Astrocyte of the hippocampus (primary cell): ENCODE measurements around the gene TMEM245.

Source experiments
- DNase-seq: peaks from one replicate; pipeline ENCODE4 v3.0.0; 2011; ENCODE audit warnings: low read depth, low spot score

Gene TMEM245

DNA sequence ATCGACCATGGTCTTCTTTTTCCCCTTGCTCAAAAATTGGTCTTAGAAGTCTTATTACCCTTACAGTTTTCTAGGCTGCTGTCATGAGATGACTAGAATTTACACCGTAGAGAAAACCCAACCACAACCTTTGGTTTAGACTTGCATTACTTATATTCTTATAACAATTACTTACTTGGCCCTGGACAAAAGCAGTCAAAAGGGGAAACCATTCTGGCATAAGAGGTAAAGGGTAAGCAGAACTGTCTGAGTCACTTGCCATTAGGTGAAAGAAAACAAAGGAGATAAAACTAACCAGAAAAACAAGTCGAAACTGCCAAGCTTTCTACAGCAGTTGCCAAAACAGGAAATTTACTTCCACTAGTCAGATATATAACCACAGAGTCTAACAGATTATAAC, 17.9 kb downstream of the TMEM245 start:
- peak; percentile 88 for DNase-seq

DNA sequence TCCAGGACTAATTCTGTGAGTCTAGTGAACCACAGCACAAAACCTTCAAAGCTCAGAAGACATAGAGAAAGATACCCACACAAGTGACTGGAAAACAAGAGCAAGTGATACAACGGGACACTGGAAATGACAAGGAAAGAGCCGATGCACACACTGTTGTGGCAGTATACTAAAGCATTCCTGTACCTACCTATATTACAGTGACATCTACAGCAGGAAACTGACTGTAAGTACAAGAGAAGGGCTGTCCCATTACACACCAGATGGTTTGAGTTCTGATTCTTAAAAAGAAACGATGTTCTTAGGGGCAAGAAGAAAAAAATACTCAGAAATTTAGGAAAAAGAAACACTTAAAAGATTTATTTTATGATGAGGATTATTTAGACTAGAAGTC, 18.5 kb downstream of the TMEM245 start:
- DNase-seq: no peak

DNA sequence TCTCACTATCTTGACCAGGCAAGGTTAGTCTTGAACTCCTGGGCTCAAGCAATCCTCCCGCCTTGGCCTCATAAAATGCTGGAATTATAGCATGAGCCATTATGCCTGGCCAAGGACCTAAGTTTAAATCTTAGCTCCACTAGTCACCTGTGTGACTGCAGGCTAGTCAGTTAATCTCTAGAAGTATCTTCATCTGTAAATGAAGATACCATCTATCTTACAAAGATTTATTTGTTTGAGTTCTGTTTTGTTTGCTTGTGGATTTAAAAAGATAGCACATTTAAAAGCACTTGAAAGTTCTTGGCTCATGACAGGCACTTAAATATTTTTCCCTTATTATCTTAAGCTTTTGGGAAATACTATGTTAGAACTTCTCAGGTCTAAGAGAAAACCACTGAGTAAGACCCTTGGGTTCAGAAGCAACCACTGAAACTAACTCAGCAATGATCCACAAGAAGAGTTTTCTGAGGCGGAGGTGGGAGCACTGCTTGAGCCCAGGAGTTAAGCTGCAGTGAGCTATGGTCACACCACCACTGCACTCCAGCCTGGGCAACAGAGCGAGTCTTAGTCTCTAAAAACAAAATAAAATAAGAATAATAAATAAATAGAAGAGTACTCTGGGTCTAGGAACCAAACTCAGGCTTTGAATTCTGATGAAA, 19.1 kb downstream of the TMEM245 start:
- DNase-seq: no peak

DNA sequence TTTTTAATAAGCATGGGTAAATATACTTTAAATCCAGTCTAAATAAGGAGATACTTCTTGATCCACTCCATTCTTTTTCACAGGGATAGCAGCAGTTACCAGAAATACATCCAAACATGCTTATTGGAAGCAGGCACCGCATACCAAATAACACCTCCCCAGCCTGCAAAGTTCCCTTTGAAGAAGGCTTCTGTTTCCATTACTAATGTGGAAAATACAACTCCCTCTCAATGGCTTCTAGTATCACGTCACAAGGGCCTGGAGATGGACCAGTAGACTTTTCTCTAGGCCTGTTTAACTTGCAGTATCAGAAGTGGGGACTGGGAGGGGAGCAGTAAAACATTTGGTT, 20.8 kb downstream of the TMEM245 start:
- peak; percentile 69 for DNase-seq

DNA sequence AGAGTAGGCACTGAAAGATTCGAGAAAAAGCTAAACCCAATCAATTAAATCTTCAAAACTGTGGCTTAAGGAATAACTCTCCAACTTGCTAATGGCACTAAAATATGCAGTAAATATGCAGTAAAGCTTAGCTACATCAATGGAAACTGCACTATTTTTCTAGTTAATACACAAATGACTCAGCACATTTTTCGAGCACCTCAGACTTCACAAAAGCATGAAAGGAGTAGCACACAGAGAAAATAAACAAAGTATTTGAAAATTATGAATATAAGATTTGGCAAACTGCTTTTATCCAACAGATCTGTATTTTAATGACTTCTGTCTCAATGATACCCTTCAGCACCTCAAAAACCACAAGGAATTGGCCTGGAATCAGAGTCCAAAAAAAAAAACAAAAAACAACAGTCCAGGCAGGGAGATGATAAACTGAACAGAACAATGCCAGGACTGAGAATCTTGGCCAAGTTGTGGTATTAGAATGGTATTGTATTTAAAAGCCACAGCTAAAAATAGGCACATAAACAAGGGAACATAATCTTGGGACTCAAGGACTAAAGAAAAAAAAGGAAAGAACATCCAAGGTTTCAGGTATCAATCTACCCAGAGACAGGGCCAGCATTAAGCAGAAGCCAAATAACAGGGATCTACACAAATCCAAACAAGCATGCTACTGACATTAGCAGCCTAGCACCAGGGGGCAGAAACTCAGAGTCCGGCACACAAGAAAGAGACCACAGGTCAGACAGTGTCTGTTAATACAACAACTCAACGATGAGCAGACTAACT, 21.4 kb downstream of the TMEM245 start:
- DNase-seq: peak; percentile 92

DNA sequence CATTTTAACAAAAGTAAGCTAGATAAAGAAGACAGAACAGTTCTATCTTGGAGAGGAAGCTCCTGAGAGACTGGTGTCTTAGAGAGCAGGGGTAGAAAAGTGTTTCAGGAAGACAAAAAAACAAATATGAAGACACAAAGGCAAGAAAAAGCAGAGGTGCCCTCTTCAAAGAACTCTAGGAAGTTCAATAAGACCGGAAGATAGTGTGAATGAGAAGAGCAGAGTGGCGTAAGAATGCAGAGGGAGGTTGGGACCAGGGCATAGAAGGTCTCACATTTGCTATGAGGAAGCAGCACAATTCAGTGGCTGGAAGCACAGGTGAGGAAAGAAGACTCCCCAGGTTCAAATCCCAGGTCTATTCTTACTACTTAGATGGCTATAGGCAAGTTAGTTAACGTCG, 22.6 kb downstream of the TMEM245 start:
- no peak for DNase-seq

DNA sequence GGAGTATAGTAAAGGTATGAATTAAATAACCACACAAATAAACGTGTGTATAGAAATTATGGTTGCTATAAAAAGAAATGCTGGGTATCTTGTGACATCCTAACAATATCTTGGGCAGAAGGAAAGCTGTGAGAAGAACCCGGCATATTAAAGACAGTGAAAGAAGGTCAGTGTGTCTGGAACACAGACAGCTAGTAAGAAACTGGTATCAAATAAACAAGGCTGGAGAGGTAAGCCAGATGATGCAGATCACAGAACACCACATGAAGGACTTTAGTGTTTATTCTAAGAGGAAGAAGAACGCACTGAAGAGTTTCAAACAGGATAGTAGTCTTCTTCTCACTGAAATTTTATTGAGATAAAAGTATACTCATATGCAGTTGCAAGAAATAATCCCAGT, 24.4 kb downstream of the TMEM245 start:
- DNase-seq: no peak

DNA sequence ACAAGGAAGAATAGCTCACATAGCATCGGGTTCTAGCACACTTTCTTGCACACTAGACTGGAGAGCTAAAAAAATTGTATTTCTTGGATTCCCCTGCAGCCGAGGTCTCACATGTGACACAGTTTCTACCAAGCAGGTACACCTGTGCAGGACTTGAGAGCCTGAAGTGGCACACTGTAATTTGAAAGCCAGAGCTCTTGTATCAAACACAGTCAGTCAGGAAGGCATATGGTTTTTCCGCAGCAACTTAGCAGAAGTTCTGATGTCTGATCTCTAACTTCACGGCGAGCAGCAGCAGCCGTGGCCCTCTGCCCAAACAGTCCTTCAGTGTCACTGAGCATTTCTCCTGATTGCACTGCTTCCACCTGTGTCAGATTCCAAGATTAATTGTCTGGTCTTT, 25.5 kb downstream of the TMEM245 start:
- no peak for DNase-seq

DNA sequence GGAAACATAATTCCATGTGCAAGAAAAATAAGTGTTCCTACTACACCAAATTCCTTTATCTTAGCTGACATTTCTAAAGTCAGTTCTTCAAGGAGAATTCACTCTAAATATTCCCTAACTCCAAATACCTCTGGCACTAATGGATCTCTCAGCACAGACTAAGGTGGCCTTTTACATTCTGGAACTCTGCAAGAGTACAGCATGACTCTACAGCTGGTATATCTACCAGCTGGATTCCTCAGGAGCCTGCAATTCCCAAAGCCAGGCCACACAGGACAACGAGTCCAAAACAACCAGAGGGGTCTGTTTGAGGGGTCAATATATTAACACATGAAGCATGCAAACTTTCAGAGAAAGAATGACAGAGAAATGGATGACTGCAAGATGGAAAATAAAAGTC, 27.2 kb downstream of the TMEM245 start:
- no peak for DNase-seq

DNA sequence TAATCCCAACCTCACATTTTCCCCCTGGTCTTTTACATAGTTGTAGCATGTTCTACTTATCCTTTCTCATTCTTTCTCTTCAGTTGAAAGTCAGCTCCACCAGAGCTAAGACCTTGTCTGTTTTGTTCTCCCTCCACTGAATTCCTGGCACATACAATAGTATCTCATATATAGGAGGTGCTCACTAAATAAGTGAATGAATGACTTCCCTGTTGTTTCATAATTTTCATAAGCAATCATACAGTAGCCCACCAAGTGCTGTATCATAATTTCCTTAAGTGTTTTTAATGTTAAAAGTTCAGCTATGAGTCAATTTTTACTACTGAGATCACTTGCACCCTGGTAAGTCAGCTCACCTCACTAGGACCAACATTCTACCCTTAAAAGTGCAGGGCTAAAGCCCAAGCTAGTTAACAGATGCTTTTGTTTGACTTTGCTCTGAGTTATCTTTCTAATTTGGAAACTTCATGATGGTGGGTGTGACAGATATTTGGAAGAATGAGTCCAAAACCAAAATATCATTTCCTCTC, 27.6 kb downstream of the TMEM245 start:
- no peak for DNase-seq

DNA sequence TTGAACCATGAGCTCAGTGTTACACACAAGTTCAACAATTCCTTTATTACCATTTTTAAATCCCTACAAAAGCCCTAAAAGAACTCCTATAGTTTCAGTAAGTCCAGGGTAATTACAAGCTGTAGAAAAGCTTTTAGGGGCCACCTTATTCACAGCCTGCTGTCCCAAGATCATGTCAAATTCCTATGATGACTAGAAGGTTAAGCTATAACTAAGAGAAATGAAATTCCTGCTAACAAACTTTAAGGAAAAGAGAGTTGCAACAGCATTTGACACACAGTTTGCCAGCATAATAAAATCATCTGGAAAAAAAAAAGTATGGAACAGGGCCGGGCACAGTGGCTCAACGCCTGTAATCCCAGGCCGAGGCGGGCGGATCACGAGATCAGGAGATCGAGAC, 31.5 kb downstream of the TMEM245 start:
- no peak for DNase-seq

DNA sequence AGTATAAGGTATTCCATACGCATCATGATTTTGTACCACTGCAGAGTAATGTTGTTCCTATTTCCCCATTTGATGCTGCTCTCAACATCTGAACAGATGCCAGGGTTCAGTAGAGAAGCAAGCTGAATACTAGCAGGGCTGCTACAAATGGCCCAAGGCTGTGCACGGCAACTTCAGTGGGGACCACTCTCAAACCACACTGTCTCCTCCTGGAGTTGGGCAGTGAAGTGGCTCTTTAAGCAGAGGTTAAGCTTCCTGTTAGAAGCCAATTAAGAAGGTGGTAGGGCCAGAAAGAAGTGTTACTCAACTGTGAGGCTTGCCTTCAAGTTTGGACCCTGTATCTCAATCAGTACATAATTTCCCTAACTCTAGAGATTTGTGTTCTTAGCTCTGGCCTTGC, 32.0 kb downstream of the TMEM245 start:
- DNase-seq: no peak

DNA sequence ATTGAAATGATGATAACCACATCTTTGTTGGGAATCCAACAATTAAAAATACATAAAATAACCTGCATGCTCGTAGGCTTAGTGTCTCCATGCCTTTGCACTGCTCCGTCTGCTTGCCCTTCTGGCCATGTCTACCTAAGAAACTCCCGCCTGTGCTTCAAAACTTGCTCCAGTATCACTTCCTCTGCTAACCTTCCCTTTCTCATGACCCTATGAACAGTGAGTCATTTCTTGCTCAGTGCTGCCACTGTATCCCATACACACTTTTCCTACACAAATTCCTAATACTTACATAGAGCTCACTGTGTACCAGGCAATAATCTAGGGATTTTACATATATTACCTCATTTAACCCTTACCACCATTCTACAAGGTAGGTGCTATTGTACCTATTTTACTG, 33.5 kb downstream of the TMEM245 start:
- DNase-seq: no peak

DNA sequence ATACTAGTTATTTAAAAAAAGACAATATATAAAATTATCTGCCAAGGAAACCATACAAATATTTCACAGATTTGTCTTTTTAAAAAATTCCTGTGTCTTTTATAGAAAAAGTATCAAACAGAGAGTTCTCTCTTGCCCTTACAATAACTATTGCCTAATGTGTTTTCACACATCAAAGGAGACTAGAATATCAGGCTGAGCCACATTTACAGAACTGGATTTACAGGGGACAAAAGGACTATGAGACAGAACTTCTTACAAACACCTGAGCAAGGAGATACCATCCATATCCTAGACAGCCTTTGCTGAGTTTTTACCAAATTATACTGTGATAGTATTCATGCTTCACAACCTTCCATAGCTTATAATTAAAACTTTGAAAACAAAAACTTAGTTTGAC, 34.2 kb downstream of the TMEM245 start:
- DNase-seq: no peak

DNA sequence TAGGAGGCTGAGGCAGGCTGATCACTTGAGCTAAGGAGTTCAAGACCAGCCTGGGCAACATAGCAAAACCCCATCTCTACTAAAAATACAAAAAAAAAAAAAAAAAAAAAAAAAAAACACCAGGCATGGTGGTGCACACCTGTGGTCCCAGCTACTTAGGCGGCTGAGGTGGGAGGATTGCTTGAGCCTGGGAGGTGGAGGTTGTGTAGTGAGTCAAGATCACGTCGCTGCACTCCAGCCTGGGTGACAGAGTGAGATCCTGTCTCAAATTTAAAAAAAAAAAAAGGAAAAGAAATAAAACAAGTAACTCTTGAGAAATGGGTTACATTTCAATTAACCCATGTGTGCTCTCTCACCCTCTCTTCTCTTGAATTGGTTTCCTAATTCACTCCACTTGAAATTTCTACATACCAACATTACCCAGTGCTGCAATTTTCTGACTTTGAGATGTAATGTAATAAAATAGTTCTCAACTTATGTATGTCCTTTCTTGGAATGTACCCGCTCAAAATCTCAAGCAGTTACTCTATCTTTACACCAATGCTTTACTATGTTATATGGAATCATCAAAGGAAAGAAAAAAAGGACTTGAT, 35.8 kb downstream of the TMEM245 start:
- no peak for DNase-seq

DNA sequence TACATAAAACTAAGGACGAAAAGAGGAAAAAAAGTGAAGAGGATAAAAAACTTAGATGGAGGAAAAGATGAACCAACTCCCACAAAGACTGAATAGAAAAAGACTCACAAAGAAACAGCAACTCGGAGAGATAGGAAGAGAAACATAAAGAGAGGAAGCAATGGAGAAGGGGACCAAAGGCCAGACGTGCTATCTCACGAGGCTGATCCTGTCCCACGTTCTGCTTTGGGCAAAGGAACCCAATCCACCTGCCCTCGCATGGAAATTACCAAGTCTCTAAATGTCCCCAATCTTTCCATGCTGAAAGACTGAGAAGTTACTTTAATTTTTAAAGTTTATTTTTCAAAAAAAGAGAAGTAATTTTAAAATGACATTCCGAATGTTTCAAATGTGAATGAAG, 36.6 kb downstream of the TMEM245 start:
- no peak for DNase-seq

DNA sequence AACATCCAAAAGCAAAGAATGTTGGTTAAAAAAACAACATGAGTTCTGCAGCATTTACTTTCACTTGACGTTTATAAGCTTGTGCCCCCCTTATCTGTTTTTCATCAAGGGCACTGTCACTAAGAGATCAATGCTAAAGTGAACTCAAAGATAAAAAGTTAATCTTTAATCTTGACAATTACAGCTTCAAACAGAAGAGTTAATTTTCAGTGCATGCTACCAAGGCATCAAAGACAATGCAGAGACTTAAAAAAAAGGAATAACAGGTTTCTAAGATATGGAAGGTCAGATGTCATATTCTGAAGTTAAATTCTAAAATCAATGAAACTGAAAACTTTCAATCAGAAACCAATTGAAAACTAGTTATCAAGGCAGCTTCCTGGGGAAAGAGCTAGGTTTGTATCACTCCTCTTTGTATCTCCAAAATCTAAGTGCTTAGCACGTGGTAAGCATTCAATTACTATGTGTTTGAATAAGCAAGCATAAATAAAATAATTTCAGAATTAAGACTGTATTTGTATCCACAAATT, 37.6 kb downstream of the TMEM245 start:
- no peak for DNase-seq

DNA sequence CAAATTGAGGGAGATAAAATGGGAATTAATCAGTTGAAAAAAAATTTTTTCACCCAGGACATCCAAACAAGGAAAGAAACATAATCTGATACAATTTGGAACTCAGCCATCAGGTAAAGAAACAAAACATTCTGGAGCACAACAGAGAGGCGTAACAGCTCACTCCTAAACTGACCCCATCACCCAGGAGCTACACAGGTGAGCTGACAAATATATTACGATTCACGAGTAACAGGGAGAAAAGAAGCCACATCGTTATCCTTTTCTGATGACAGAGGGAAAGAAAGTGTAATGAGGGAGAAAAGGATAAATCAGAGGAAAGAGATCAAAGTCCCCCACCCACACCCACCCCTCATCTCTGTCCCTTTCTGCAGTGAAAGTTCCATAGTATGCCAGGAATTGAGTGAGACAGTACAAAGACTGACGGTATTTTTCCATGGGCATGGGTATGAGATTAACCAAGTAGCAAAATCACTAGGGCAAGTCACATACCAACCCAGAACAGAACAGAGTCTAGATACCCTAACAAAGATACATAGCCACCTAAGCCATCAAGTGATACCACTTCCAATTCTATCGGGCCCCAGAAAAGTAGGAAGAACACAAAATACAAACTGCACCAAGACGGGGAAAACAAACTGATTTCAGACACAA, 45.4 kb downstream of the TMEM245 start:
- DNase-seq: no peak

DNA sequence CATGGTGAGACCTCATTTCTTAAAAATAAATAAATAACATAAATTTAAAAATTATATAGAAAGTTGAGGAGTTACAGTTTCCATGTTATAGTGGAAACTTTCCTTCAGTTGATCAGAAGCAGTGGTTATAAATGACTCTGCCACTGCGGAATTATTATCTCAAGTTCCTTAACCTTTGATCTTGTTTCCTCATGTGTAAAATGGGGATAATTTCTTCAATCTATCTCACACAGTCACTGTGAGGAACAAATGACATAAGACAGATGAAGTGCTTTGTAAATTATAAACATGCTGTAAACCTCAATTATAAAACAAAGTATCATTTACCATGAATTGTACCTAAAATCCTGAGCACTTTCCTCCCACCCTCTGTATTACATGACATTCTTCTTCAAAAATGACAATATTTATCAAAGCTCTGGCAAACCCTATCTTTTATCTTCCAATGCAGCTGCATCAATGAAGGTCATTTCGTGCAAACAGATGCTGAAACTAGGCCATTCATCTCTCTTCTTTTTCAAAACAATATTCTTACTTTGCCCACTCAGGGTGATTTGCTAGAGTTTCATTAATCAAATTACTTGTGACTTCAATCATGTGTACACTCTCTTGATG, 46.8 kb downstream of the TMEM245 start:
- no peak for DNase-seq

DNA sequence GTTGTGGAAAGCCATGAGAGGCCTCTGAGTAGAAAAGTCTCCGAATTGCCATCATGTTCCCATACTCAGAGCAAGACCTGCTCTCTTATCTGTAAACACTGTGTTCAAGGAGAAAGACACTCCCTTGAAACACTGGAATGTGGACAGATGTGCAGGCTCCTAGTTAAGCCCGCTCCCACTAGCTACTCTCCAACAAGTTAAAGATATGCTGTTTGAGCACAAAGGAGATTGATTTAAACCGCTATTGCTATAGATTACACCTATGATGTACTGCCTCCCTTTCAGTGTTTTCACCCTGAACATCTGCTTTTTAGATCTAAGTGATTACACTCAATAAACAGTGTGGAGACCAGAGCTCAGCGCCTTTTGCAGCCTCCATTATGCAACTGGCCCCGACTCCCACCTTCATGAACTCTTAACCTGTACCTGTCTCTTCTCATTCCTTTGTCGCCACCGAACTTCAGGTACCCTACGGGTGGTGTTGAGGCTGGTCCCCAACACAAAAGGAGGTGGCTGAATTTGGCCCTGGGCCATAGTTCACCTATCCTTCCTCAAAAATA, 47.5 kb downstream of the TMEM245 start:
- no peak for DNase-seq

DNA sequence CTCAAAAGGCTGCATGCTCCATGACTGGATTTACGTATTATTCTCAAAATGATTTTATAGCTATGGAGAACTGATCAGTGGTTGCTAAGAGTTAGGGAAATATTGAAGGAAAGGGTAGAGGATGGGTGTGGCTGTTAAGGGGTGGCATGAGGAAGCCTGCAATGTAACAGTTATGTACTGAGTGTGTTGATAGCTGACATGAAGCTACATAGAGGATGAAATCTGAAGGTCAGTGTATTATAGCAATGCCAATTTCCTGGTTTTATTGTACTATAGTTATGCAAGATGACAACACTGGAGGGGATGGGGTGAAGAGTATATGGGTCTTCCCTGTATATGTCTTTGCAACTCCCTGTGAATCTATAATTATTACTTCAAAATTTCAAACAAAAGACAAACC, 51.0 kb downstream of the TMEM245 start:
- no peak for DNase-seq
